MCF 10A (cell line): Measurements from ENCODE around the gene CCDC106. TPM values are rescaled to one million over a fixed set of nuclear protein-coding genes. Genes with fewer than 3 reads are reported as not detected.
A peak's percentile ranks its signal among the peaks of the same experiment; 100 is the strongest.

ENCODE experiments used
- BruUV-seq: library from RNA; stranded (reverse); fragments of 400-500 nt; replicated peaks from 2 replicates; lab custom pipeline; 2021; lab: Mats Ljungman, UMichigan
- CTCF ChIA-PET: fragments of 300-600 bp; sonication (Branson Sonifier 250); formaldehyde crosslinking; extraction: SDS; loops from one replicate; lab custom pipeline; 2021; ENCODE audit warnings: antibody characterized with exemption, inconsistent platforms; lab: Yijun Ruan, JAX
- POLR2A ChIA-PET: fragments of 300-600, 350-650 bp; sonication (Branson Sonifier 250); formaldehyde crosslinking; extraction: SDS; loops from one replicate; lab custom pipeline; 2020; ENCODE audit warnings: antibody characterized with exemption, inconsistent platforms; lab: Yijun Ruan, JAX
- DNase-seq: peaks from one replicate; pipeline ENCODE4 v3.0.0-alpha.2; 2018; ENCODE audit not compliant: unreplicated experiment
- H3K27ac Mint-ChIP-seq: one replicate; pipeline ENCODE4 v1.8.0; 2022; ENCODE audit warnings: mild to moderate bottlenecking, low read depth, mixed read lengths; ENCODE audit not compliant: unreplicated experiment
- H3K27me3 Mint-ChIP-seq: one replicate; pipeline ENCODE4 v1.8.0; 2022; ENCODE audit warnings: mixed read lengths; ENCODE audit not compliant: insufficient read depth, unreplicated experiment
- H3K36me3 Mint-ChIP-seq: one replicate; pipeline ENCODE4 v1.8.0; 2022; ENCODE audit warnings: mild to moderate bottlenecking, moderate library complexity, mixed read lengths; ENCODE audit not compliant: insufficient read depth, unreplicated experiment
- H3K4me1 Mint-ChIP-seq: one replicate; pipeline ENCODE4 v1.8.0; 2022; ENCODE audit warnings: mixed read lengths; ENCODE audit not compliant: insufficient read depth, unreplicated experiment
- H3K4me3 Mint-ChIP-seq: one replicate; pipeline ENCODE4 v1.8.0; 2022; ENCODE audit warnings: mild to moderate bottlenecking, moderate library complexity, mixed read lengths; ENCODE audit not compliant: unreplicated experiment
- H3K9me3 Mint-ChIP-seq: one replicate; pipeline ENCODE4 v1.8.0; 2022; ENCODE audit warnings: mixed read lengths; ENCODE audit not compliant: unreplicated experiment
- CTCF ChIP-seq: fragments of 200-600 bp; IDR thresholded peaks from one replicate; pipeline ENCODE4 v1.8.0; 2022; ENCODE audit warnings: antibody characterized with exemption, mild to moderate bottlenecking; ENCODE audit not compliant: unreplicated experiment
- intact Hi-C: fragments of 100-400 bp; cut with micrococcal nuclease; formaldehyde crosslinking; loops from 2 replicates; pipeline ENCODE4 v1.14.1; 2022
- total RNA-seq: library from RNA; stranded (reverse); gene quantifications from 2 replicates; pipeline ENCODE4 v1.2.3, GENCODE V29; 2022

The CCDC106 gene
- total RNA-seq, 1 experiment from 2014 or later = 2.5 TPM

GRCh38 chr19:55643003-55643886 lies 4.8 kb upstream of the CCDC106 start, which contains the start of gene ZNF581:
ZNF581 (plus strand) TSS chr19:55643649; CDS start chr19:55644572, 923 bp downstream.
- ChIA-PET CTCF (interaction anchor here (0.7 to 2.7 kb wide), 4 partner anchors 11 to 16 kb away, joined by 3 to 11 read pairs (median 4); no protein-coding TSS in a partner anchor), POLR2A (interaction anchor here (0.6 to 3.0 kb wide), 13 partner anchors 9 to 1194 kb away, joined by 3 to 25 read pairs (median 5); partner anchors contain the start of genes FIZ1, LENG8, TMEM238 and U2AF2)
- intact Hi-C loops = loop anchor here (1.0 kb wide), 1 partner anchor 10 kb away; no protein-coding TSS in a partner anchor
- Mint-ChIP-seq H3K27me3 (no peaks in the 10 kb centered on the region), H3K9me3 (no peaks in the 10 kb centered on the region), H3K36me3 (peaks cover 60% of the 10 kb centered on the region), H3K4me3 (peak within 1 kb of the TSS; percentile 82), H3K27ac (peak within 1 kb of the TSS; percentile 94), H3K4me1 (peaks cover 18% of the 10 kb centered on the region)
- BruUV-seq = no TSS peak
- TF ChIP-seq CTCF = no peak
- peak; percentile 79 for DNase-seq

- Mint-ChIP-seq H3K27me3 (no peaks in the 10 kb centered on the region), H3K4me3 (peak overlapping the region; percentile 82), H3K27ac (peak overlapping the region; percentile 94), H3K36me3 (peaks cover 54% of the 10 kb centered on the region), H3K4me1 (peaks cover 18% of the 10 kb centered on the region), H3K9me3 (no peaks in the 10 kb centered on the region)
- intact Hi-C loops = loop anchor here (1.0 kb wide), 1 partner anchor 9 kb away; no protein-coding TSS in a partner anchor
- no peak for DNase-seq
- TF ChIP-seq CTCF = no peak
- no TSS peak for BruUV-seq
- CTCF ChIA-PET = interaction anchor here (0.7 to 2.7 kb wide), 3 partner anchors 11 to 13 kb away, joined by 3 to 11 read pairs (median 3); no protein-coding TSS in a partner anchor
- POLR2A ChIA-PET = interaction anchor here (1.0 to 3.0 kb wide), 5 partner anchors 10 to 1195 kb away, joined by 3 to 25 read pairs (median 6); partner anchors contain the start of genes FIZ1 and LENG8
Observed at GRCh38 chr19:55643887-55644176, 4.2 kb upstream of the CCDC106 start.

GRCh38 chr19:55644191-55644833 lies 3.7 kb upstream of the CCDC106 start:
- ChIA-PET CTCF (interaction anchor here (0.7 to 3.6 kb wide), 5 partner anchors 9 to 14 kb away, joined by 3 to 25 read pairs (median 4); no protein-coding TSS in a partner anchor), POLR2A (interaction anchor here (1.0 to 3.0 kb wide), 3 partner anchors 10 to 45 kb away, joined by 4 to 15 read pairs (median 6); partner anchors contain the start of gene FIZ1)
- Mint-ChIP-seq H3K36me3 (peaks cover 50% of the 10 kb centered on the region), H3K4me3 (peak overlapping the region; percentile 82), H3K27me3 (no peaks in the 10 kb centered on the region), H3K27ac (peak overlapping the region; percentile 94), H3K9me3 (no peaks in the 10 kb centered on the region), H3K4me1 (peaks cover 18% of the 10 kb centered on the region)
- no TSS peak for BruUV-seq
- no peak for DNase-seq
- intact Hi-C loops = no loop called here
- no peak for TF ChIP-seq CTCF
